GM18502 (cell line): ENCODE measurements around the gene NEURL4.
A peak's percentile ranks its signal among the peaks of the same experiment; 100 is the strongest.

ENCODE experiments used
- ATAC-seq: cut with Tn5 transposase; IDR thresholded peaks from one replicate; pipeline ENCODE4 v1.9.1; 2021; ENCODE audit warnings: mild to moderate bottlenecking; ENCODE audit not compliant: unreplicated experiment, poor library complexity

The NEURL4 gene

DNA sequence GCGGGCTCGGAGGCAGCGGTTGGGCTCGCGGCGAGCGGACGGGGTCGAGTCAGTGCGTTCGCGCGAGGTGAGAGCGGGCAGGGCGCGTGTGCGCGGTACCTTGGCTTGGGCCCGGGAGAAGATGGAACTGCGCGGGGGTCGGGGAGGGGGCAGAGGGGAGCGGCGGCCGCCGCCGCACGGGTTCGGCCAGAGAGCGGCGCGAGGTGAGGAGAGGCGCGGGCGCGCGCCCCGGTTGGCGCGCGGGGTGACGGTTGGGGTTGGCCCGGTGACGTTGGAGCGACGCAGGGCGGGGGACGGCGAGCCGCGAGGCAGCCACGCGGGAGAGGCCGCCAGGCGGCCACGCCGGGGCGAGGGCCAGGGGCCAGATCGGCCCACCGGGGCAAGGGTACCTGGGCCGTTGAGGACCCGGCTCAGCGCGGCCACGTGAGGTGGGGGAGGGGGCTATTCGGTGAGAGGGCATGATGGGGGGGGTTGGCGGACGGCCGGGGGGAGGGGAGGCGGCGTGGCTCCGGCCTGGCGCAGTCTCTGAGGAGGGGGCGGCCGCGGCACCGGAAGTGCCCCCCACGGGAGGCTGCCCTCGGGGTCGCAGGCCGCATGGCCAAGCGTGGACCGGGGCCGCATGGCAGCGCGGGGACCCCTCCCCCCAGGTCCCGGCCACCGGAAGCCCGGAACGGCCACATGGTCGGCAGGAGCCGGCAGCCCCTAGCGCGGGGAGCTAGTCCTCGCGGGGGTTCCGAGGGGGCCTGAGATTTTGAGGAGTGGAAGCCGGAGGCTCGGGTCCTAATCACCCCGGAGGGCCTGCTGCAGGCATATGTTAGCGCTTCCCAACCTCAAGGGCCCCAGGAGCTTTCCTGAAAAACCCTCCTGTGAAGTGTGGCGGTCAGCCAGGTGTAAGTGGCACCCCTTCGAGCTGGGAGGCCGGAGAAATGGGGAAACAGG lies 21.2 kb downstream of the NEURL4 start:
- no peak for ATAC-seq

DNA sequence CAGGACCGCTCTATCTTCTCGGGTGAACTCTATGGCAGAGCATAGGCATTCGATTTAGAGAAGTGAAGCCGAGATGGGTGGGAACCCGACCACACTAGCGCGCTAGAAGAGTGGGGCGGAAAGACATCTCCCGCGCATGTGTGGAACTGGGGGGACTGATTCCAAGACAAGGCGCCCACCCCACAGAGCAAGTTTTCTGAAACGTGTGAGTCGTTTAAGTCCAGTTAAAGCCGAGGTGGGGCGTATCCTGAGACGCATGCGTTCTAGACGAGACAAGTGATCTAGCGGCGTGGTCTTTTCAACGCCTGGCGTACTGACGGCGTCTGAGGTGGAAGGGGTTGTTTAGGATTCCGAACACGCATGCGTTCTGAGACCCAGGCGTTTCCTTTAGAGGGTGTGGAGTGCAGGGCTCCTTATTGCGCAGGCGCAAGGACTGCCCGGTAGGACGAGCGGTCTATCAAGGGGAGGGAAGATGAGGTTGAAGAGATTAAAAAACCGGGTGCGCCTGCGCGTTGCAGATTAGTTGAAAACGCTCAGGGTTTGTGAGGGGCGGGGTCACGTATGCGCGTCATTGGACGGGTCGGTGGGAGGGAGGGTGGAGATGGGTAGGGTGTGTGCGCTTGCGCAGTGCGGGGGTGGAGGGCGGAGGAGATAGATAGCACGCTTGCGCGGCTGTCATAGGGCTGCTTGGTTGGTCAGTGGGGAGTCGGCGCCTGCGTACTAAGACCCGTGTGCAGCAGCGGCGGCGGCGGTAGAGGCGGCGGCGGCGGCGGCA lies 22.0 kb downstream of the NEURL4 start, which contains the start of gene EIF5A:
TSS of gene EIF5A (plus strand) at position 718 of the 775 bp plus-strand sequence. CDS start 2,008 bp downstream, outside the sequence.
- ATAC-seq, result peak; percentile 74

DNA sequence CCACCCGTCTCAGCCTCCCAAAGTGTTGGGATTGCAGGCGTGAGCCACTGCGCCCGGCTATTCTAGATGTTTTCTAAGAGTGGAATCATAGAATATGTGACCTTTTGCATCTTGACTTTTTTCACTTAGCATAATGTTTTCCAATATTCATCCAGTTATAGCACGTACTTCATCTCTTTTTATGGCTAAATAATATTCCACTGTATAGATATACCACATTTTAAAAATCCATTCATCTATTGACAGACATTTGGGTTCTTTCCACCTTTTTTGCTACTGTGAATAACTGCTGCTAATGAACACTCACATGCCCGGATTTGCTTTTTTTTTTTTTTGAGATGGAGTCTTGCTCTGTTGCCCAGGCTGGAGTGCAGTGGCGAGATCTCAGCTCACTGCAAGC lies 25.0 kb downstream of the NEURL4 start:
- no peak for ATAC-seq

DNA sequence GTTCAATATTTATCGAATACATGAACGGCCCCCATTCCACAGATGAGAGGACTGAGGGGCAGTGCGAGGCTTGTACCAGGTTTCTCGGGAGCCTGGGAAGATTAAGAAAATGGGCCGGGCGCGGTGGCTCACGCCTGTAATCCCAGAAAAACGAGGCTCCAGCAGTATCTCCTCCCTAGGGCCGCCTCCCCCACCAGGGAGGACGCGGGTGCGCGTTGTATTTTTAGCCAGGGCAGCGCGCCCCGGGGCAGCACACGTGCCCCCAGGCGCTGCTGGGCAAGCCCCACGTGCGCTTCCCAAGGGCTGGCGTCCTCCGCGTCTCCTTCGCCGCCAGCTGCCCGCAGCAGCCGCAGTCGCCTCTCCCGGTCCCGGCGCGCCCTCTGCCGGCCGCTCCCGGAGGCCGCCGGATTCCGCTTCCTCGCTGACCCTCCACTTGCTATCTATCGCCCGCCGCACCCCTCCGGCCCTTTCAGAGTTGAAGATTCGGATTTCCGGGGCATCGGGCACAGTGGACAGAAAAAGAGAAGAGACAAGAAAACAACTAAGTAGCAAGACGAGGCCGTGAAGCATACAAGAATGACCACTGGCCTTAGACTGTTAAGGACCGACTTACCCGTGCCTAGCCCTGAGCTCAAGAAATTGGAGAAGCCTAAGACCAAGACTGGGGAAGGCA lies 32.8 kb downstream of the NEURL4 start:
- no peak for ATAC-seq

DNA sequence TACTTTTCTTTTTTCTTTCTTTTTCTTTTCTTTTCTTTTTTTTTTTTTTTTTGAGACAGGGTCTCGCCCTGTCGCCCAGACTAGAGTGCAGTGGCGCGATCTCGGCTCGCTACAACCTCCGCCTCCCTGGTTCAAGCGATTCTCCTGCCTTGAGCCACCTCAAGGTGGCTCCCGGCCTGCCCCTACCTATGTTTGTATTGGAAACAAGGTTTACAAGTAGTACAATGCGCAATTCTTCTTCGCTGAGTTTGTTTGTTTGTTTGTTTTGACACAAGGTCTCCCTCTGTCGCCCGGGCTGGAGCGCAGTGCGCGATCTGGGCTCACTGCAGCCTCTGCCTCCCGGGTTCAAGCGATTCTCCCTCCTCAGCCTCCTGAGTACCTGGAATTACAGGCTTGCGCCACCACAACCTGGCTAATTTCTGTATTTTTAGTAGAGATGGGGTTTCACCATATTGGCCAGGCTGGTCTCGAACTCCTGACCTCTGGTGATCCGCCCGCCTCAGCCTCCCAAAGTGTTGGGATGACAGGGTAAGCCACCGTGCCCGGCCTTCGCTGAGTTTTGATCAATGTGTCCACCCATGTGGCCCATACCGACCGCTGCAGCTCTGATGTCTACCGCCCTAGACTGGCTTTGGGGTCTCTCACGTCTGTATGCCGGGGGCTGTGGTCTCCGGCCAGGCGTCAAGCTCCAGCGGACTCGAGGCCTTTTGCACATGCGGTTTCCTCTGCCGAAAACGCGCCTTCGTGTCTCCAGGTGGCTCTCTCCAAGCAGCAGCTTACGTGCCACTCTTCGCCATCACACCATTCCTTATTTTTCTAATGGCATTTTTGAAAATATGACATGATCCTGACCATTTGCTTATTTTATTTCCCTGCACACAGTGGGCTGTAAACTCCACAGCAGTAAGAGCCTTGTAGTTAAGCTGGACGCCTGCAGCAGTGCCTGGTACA lies 33.6 kb downstream of the NEURL4 start:
- ATAC-seq, result no peak

DNA sequence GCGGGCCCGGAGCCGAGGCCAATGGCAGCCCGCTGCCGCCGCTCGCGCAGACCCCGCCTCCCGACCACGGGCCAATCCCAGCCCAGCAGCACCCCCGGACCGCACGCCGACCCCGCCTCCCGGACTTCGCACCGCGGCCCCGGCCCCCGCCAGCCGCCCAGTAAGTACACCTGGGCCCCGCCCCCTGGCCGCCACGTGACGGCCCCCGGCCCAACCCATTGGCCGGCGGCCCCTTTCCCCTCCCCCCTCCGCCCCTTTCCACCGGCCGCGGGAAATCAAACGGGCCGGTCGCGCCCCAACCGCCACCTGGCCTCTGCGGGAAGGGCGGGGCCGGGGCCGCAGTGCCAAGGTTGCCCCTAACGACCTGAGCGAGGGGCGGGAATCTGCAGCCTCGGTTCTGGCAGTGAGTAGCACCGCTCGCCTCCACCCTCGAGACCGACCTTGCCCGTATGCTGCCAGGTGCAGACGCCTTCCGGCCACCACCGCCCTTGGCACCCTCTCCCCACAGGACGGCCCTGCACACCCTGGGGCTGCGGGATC lies 34.5 kb downstream of the NEURL4 start, which contains the start of gene YBX2:
TSS of gene YBX2 (minus strand) at position 26 of the 540 bp plus-strand sequence. CDS start 139 bp downstream, outside the sequence.
- no peak for ATAC-seq

DNA sequence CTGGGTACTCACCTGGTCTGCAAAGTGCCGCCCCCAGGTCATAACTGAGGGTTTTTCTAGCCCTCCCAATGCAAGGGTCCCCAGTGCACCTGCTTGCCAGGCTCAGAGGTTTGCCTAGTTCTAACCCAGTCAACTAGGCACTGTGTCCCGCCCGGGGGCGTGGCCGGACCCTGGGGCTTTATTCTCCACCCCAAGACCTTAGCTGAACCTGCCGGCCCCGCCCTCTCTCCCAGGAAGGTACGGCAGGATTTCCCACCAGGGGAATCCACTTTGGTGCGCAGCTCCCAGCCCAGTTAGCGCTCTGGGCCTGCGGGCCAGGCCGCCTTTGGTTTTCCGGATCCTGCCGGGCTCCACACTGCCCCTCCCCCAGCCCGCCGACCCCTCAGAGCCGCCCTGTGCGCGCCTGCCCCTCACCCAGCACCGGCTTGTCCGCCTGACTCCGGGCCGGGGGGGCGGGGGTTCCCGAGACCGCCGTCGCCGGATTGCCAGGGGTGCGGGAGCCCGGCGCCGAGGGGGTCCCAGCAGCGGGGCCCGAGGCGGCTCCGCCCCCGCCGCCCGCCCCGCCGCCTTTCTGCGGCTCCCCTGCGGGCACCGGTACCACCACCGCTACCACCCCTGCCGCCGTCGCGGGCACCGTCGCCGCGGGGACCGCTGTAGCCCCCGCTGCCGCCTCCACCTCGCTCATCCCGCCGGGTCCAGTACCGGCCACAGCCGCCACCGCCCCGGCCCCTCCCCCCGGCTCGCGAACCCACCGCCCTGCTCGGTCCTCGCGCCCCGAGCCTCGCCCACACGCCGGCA lies 35.1 kb downstream of the NEURL4 start:
- ATAC-seq, result no peak

DNA sequence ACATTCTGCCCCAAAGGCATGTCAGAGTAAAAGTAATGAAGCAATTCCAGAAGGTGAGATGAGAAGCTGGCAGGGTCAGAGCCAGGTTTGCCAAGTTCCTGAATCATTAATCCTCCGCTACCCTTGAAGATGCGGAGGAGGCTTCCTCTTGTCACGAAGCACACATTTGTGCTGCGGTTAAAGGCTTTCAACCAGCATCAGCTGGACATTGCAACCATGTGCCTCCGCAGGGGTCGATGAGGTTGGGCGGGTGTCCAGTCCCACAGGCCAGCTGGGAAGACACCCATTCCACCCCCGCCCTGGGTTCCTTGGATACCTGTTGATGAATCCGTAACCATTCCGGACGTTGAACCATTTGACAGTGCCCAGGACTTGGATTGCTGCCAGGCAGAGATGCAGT lies 36.0 kb downstream of the NEURL4 start:
- no peak for ATAC-seq

DNA sequence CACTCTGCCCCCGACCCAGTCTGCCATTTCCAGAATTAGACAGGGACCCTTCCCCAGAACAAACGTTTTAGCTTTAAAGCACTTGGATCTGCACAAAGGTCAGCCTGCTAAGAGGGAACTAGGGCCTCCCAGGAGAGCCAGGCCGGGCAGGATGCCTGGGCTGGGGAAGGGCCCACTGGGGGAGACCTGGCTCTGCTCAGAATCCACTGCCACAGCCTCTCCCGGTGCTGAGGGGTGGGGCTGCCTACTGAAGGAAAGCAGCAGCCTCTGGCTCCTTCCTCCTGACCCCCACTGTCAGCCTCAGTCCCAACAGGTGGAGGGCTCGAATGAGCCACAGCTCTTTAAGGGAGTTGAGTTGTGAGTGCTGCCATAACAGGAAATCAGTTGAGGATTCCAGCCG lies 36.4 kb downstream of the NEURL4 start:
- no peak for ATAC-seq

DNA sequence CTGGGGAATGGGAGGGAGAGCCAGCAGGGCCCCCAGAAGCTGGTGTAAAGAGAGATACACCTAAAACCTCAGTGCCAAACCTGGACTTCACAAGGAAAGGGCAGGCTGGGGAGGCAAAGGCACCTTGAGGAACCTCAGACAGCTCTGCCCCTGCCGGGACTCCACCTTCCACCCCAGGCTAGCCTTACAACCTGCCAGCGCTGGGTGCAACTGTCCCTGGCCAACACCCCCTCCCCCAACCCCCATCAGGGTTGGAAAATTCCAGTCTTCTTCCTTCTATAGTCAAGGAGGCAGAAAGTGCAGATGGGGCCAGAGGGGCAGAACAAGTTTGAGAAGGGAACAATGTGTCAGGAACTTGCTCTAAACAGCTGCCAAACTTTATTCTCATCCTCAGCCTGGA lies 36.9 kb downstream of the NEURL4 start:
- no peak for ATAC-seq

DNA sequence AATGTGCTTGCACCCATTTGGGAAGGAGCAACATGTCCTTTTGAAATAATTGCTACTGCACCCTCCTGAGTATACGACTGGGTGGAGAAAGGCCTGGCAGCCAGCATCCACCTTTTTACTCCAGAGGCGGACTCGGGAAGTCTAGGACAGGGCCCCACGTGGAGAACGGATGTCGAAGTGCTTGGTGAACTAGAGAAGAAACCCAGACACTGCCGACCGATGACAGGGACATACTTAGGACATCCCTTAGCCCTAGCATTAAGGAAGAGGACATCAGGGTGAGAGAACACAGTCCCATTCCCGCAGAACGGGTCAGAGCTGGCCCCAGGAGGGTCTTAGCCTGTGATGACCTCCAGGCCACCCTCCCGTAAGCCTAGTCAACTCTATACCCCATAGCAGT lies 38.5 kb downstream of the NEURL4 start:
- ATAC-seq, result no peak

DNA sequence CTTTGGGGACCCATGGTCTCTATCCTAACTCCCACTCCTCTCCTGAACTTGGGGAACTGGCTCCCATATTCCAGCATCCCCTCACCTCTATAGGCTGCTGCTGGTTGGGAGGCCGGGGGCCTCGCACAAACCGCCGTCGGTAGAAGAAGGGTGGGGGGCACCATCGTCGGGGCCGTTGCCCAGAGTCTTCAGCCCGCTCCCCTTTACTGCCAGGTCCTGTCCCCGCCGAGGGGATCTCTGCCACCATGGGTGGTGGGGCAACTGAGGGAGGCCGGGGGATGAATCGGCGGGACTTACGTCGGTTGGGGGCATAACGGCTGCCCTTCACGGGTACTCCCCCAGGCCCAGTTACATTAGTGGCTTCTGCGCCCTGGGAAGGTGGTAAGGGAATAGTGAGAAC lies 39.0 kb downstream of the NEURL4 start:
- ATAC-seq, result no peak

DNA sequence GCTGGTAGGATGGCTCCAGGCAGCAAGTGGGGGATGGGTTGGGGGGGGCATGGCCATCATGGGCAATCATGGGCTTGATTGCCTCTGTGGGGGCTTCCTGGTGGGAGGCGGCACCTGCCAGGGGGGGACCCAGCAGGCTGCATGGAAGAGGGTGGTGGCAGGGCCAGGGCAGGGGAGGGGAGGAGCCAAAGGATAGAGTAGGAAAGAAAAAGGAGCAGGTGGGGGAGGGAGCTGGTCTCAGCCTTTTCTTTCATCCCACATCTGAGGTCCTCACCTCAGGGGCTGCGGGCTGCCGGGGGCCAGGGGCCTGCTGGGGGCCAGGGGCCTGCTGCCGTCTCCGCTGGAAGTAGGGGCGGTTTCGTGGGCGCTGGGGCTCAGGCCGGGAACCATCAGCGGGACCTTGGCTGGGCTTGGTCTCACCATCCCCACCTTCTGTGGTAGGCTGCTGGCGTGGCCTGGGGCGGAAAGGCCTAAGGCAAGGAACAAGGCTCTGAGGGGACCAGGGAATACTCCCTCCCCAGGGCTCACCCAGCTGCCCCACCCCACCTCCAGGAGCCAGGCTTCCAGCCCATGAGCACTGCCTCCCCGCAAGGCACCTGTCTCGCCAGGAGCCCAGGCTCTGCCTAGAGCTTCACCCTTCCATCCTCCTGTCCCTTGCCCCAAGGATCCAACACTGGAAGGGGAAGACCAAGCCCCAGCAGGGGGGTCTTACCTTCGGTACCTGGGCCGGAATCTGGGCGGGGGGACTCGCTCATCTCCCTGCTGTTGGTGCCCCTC lies 39.7 kb downstream of the NEURL4 start:
- ATAC-seq, result no peak

DNA sequence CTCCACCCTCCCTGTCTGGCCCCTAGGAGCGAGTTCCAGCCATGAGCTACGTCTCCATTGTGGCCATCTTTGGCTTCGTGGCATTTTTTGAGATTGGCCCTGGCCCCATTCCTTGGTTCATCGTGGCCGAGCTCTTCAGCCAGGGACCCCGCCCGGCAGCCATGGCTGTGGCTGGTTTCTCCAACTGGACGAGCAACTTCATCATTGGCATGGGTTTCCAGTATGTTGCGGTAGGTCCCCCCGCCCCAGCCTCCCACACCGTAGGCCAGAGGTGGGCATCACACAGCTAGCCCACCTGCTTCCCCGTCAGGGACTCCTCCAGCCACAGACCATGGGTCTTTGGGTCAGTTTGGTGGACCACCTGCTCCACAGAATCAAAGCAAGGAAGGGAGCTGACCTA lies 43.5 kb downstream of the NEURL4 start:
- no peak for ATAC-seq

DNA sequence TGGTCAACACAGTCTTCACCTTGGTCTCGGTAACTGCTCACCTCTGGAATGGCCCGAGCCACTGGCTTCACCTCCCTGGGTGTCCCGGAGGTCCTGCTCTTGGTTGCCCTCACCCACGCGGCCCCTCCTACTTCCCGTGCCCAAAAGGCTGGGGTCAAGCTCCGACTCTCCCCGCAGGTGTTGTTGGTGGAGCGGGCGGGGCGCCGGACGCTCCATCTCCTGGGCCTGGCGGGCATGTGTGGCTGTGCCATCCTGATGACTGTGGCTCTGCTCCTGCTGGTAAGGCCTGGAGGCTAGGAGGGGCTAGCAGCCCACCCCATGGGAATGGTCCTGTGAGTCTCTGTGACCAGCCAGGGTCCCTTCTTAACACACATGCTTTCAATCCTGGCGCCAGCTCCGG lies 44.2 kb downstream of the NEURL4 start:
- ATAC-seq, result no peak

DNA sequence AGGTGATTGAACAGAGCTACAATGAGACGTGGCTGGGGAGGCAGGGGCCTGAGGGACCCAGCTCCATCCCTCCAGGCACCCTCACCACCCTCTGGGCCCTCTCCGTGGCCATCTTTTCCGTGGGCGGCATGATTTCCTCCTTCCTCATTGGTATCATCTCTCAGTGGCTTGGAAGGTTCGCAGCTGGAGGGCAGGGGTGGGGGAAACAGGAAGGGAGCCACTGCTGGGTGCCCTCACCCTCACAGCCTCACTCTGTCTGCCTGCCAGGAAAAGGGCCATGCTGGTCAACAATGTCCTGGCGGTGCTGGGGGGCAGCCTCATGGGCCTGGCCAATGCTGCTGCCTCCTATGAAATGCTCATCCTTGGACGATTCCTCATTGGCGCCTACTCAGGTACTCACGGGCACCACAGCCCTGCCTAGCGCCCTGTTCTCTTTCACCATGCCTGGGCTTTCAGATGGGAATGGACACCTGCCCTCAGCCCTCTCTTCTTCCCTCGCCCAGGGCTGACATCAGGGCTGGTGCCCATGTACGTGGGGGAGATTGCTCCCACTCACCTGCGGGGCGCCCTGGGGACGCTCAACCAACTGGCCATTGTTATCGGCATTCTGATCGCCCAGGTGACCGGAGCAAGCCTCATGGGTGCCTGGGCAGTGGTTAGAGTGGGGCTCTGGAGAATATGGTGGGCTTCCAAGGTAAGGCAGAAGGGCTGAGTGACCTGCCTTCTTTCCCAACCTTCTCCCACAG lies 45.5 kb downstream of the NEURL4 start:
- no peak for ATAC-seq

DNA sequence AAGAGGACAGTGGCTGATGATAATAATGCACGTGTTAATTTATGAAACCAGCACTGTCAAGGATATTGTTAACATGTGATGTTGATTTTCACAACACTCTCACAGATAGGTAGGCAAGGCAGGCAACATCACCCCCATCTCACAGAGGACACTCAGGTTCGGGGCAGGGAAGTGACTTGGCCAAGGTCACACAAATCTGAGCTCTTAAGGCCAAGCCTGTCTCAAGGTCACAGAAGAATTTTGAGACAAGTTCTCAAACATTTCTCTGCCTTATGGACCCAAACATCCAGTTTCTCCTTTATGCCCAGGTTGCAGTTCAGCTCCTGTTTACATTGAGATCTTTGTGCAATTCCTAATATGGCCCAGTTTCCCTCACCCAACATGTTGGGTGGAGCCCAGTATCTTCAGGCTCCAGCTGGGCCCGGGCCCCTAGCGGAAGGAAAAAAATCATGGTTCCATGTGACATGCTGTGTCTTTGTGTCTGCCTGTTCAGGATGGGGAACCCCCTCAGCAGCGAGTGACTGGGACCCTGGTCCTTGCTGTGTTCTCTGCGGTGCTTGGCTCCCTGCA lies 46.3 kb downstream of the NEURL4 start:
- no peak for ATAC-seq
